ENCODE data around the gene IL17RE.

The IL17RE gene

GRCh38 chr3:9909221-9910013 lies 6.8 kb downstream of the IL17RE start:
- no peak for DNase-seq

DNA sequence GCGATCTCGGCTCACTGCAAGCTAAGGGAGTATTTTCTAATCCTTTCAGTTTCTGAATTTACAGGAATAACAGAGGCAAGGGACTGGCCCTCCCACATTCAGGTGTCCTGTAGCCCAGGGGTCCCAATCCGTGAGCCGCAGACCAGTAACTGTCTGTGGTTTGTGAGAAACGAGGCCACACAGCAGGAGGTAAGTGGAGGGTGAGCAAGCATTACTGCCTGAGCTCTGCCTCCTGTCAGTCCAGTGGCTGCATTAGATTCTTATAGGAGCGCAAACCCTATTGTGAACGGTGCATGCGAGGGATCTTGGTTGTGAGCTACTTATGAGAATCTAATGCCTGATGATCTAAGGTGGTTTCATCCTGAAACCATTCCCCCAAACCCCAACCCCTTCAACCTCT lies 9.2 kb downstream of the IL17RE start:
- no peak for DNase-seq

GRCh38 chr3:9912294-9912935 lies 9.8 kb downstream of the IL17RE start:
- DNase-seq = no peak

GRCh38 chr3:9913601-9914000 lies 11.0 kb downstream of the IL17RE start:
- no peak for DNase-seq

DNA sequence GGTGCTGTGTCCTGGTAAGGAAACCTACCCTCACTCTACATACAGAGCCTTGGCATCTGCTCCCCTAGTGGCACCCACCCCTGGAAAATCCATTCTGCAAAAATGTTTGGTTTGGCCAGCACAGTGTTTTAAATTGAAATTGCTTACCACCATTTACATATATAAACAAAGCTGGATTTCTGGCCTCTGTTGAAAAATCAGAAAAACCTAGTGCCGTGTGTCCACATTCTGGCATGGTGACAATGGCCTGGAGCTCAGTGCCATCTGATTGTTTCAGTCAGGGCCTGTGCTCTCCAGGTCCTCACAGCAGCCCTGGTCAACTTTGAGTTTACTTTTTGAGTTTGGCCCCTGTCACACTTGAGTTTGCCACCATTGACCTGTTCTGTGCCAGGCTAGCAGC lies 11.4 kb downstream of the IL17RE start:
- DNase-seq = no peak

DNA sequence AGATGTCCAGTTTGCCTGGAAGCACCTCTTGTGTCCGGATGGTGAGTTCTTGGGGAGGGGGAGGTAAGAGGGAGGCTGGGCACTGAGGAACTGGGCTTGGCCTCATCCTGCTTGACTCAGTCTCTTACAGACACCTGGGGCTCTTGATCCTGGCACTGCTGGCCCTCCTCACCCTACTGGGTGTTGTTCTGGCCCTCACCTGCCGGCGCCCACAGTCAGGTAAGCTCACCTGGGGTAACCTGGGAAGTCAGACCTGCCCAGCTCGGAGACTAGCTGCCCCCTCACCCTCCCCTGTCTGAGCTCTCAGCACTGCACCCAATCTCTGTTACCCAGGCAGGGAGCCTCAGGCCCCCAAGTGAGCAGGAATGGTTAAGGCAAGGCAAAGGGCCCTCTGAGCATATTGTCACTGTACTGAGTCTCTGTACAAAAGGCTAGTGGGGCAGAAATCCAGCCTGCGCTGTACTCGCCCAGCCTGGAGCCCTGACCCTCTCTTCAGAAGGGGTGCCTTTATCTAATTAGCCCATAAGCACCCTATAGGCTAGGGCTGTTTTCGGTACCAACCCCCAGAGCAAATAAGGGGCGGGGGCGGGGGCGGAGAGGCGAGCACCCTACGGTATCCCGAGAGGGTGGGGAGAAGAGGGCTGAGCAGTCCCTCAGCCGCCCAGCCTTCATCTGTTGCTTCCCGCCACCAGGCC lies 12.1 kb downstream of the IL17RE start:
- no peak for DNase-seq

GRCh38 chr3:9915254-9916141 lies 12.8 kb downstream of the IL17RE start:
- no peak for DNase-seq

GRCh38 chr3:9916346-9916733 lies 13.7 kb downstream of the IL17RE start:
- no peak for DNase-seq

DNA sequence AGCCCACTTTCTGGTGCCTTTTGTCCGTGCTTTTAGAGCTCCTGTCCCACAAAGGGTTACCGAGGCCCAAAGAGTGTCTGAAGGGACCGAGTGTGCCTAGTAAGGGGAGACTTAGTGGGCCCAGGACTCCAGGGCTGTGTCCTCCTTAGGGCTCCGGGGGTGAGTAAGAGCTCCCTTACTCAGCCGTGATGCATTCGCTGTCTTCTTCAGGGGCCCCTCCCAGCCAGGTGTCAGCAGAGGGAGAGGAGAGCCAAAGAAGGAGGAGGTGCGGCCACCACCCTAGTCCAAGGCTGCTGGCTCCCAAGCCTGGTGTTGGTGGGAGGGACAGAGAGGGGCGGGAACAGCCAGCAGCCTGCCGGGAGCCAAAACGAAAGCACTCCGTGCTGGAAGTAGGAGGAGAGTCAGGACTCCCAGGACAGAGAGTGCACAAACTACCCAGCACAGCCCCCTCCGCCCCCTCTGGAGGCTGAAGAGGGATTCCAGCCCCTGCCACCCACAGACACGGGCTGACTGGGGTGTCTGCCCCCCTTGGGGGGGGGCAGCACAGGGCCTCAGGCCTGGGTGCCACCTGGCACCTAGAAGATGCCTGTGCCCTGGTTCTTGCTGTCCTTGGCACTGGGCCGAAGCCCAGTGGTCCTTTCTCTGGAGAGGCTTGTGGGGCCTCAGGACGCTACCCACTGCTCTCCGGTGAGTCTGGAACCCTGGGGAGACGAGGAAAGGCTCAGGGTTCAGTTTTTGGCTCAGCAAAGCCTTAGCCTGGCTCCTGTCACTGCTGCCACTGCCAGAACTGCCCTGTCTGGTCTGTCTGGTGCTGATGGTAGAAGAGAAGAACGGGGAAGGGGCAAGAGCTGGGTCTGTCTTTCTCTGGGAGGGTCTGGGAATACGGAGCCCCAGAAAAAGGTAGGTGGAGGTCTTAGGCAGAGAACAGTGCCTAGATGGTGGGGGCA lies 14.4 kb downstream of the IL17RE start, which contains the start of gene IL17RC:
Gene IL17RC, plus strand, starts transcription at position 365 of the 947 bp plus-strand sequence. Its CDS starts 218 bp downstream, at position 583.
- no peak for DNase-seq

DNA sequence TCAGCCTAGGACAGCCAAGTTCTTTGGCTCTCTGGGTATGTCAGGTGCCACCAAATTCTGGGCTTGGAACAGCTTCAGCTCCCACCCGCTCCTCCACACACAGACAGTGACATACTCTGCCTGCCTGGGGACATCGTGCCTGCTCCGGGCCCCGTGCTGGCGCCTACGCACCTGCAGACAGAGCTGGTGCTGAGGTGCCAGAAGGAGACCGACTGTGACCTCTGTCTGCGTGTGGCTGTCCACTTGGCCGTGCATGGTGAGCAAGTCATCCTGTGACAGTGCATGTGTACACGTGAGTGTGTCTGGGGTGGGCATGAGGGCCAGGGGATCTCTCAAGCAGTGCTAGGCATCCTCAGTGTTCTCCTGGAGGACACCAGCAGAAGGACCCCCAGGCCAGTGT lies 15.2 kb downstream of the IL17RE start:
- no peak for DNase-seq

DNA sequence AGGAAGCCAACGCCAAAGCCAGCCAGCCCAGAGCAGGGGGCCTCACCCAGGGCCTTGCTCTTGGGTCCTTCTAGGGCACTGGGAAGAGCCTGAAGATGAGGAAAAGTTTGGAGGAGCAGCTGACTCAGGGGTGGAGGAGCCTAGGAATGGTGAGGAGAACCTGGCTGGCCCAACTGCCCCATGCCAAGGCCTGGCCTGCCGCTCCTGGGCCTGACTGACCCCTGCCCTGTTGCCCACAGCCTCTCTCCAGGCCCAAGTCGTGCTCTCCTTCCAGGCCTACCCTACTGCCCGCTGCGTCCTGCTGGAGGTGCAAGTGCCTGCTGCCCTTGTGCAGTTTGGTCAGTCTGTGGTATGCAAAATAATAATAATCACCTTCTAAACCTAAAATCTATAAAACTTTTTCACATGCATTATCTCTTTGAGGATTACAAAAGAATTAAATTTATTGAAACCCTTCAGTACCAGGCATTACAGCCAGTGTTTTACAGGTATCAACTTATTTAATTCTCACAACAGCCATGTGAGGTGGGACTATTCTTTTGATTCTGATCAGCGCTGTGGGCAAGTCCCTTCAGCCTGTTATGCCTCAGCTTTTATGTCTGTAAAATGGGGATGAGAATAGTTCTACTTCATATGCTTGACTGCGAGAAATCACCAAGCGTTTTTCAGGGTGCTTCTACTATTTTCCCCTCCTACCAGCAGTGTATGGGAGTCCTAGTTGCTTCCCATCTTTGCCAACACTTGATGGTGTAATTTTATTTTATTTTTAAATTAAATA lies 15.8 kb downstream of the IL17RE start:
- no peak for DNase-seq

GRCh38 chr3:9928158-9928557 lies 25.5 kb downstream of the IL17RE start:
- DNase-seq = no peak

DNA sequence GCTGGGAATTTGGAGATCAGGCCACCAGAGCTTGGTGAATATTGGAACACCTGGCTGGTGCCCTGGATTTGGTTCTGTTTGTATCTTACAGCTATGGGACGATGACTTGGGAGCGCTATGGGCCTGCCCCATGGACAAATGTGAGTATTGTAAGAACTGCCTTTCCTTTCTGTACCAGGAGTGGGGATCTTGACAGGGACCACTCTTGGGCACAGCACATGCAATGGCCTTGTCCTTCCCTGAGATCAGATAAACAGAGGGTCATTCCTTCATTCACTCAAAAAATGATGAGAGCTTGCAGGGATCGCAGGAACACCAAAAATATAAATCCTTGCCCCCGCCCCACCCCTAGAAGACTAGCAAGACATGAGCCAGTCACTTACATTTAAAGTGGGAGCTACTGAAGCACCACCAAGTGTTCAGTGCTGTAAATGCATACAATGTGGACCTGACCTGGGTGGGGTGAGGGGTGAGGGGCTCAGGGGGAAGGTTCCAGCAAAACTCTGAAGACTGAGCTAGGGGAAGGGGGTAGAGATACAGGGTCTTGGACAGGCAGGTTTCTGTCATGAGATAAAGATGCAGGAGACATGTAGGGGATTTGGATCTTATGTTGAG lies 28.3 kb downstream of the IL17RE start:
- no peak for DNase-seq

GRCh38 chr3:9932535-9932842 lies 29.8 kb downstream of the IL17RE start:
- no peak for DNase-seq

- no peak for DNase-seq
Observed at GRCh38 chr3:9932843-9933560, 30.4 kb downstream of the IL17RE start.

DNA sequence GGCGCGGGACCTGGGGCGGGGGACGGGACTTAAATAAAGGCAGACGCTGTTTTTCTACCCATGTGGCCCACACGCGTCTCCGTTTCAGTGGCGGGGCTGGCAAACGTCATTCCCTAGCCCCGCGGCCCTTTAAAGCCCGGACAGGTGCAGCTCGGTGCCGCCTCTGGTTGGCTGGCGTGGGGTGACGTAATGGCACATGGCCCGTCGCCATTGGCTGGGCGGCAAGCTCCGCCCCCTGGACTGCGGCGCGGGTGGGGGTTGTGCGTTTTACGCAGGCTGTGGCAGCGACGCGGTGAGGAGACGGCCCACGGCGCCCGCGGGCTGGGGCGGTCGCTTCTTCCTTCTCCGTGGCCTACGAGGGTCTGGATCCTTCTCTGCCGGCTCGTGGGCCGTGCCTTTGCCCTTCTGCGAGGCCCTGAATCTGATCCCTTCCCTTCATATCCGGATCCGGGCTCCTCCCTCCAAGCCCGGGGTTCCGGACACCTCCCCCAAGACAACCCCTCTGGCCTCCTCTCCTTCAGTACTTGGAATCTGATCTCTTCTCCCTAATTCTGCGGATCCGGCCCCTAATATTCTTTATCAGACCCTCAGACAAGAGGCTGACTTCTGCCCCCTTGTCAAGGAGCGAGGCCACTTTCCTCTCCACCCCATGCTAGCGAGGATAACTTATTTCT lies 31.1 kb downstream of the IL17RE start, which contains the start of gene CRELD1:
Gene CRELD1, plus strand, starts transcription at position 274 of the 674 bp plus-strand sequence. CDS start 605 bp downstream, outside the sequence.
- DNase-seq = peak; percentile 41

GRCh38 chr3:9934235-9934621 lies 31.6 kb downstream of the IL17RE start:
- no peak for DNase-seq

DNA sequence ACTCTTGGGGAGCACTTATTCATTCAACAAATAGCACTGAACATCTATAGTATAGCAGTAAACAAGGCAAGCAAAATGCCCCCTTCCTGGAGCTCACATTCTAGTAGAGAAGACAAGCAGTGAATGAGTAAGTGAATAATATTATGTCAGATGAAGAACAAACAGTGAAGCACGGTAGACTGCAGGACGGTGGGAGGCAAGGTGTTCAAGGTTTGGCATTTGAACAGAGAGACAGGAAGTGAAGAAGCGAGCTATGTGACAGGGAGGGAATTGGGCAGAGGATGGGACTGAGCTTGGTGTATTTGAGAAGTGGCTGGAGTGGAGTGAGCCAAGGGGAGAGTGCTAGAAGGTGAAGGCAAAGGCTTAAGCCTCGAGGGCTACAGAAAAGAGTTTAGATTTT lies 32.3 kb downstream of the IL17RE start:
- DNase-seq = no peak

GRCh38 chr3:9935966-9936510 lies 33.4 kb downstream of the IL17RE start:
- DNase-seq = no peak
